22Rv1 (cell line): ENCODE measurements around the gene GRB7.

ENCODE experiments used
- ZFX ChIP-seq: fragments of 450-650 bp; IDR thresholded peaks from 2 replicates; pipeline ENCODE4 v1.6.1; 2017; ENCODE audit warnings: antibody characterized with exemption, borderline replicate concordance
- TF ChIP-seq, protein P1 (sequence below): fragments of 450-650 bp; IDR thresholded peaks from 2 replicates; pipeline ENCODE4 v1.5.1; 2017; ENCODE audit warnings: mild to moderate bottlenecking

DNA sequence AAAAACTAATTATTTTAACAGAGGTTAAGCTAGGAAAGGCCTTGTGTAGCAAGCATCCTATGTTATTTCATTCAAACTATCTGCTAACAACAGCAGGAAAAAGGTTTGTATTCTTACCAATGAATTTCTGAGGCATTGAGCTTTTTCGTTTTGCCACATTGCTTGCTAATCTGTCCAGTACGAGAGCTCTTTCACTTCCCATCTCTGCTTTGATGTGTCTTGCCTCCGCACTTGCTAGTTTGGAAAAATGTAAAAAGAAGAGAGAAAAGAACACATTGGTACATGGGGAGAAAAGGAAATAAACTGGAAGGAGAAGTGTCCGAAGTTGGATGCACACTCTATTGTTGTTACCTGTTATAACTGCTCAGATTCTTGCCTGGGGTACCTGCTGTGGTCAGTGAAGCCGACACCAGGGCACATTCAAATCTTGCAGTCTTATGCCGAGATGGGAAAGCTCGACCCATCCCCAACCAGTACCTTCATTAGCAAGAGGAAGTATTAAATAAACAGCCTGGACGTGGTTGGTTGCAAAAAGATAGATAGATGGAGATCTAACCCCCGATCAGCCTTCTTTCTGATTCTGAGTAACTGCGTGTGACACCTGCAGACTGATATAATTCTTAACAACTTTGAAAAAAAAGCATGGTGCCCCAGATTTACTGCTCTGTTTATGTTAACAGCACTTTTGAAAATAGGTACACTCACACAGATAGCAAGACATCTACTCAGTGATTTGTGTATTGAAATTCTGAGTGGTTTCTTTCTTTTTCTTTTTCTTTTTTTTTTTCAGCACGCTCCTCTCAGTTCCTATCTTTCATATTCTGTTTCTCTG is 40.0 kb downstream of the GRB7 start:
- TF ChIP-seq, protein P1, sequence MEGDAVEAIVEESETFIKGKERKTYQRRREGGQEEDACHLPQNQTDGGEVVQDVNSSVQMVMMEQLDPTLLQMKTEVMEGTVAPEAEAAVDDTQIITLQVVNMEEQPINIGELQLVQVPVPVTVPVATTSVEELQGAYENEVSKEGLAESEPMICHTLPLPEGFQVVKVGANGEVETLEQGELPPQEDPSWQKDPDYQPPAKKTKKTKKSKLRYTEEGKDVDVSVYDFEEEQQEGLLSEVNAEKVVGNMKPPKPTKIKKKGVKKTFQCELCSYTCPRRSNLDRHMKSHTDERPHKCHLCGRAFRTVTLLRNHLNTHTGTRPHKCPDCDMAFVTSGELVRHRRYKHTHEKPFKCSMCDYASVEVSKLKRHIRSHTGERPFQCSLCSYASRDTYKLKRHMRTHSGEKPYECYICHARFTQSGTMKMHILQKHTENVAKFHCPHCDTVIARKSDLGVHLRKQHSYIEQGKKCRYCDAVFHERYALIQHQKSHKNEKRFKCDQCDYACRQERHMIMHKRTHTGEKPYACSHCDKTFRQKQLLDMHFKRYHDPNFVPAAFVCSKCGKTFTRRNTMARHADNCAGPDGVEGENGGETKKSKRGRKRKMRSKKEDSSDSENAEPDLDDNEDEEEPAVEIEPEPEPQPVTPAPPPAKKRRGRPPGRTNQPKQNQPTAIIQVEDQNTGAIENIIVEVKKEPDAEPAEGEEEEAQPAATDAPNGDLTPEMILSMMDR: no peak
- no peak for TF ChIP-seq ZFX
